Fibroblast of the conjunctiva (primary cell): Measurements from ENCODE around the gene ZNF501.

ENCODE experiments used
- DNase-seq: peaks from one replicate; pipeline ENCODE4 v3.0.0-alpha.2; 2010; ENCODE audit warnings: low read depth

ZNF501 gene

DNA sequence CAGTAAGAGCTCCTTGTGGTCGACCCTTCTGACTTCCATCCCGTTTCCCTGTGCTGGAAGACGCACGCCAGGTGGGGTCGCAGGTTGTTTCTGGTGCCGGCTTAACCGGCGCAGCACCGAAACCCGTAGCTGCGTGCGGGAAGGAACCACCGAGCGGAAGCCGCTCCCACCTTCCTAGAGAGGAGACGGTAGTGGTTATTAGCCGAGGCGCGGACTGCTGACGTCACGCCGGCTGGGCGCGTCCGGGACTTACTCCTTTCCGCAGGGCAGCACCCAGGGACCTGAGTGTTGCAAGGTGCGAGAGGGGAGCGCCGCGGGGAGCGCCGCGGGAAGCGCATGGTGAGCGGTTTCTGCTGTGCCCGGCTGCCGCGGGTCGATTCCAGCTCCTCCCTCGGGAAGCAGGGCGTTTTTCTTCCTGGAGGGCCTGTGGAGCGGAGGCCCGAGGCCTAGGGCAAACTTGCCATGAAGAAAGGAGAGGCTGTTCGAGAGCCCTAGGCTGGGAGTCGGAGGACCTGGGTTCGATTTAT lies at the start of gene ZNF501:
Gene ZNF501 (plus strand): TSS at position 252 of the 527 bp plus-strand sequence. CDS start 4,787 bp downstream, outside the sequence.
- DNase-seq, result peak; percentile 84

DNA sequence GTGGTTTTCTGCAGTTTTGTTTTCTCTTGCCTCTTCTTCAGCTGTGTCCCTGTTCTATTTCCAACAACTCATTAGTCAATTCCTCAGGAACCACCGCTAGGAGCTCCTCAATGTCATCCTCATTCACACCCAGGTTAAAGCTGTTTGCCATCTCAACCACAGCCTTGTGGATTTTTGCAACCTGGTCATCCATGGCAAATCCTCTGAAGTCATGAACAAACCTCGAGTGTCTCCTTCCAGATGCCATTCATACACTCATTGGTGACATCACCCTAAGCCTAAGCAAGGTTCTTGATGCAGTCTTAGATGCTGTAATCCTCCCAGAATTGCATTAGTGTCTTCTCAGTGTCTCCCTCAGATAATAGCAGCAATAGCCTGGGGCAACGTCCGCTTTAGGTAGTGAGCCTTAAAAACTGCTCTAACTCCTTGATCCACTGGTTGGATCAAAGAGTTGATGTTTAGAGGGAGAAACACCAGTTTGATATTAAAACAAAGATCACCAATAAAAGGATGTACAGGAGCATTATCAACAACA lies 48.4 kb upstream of the ZNF501 start:
- DNase-seq, result no peak

DNA sequence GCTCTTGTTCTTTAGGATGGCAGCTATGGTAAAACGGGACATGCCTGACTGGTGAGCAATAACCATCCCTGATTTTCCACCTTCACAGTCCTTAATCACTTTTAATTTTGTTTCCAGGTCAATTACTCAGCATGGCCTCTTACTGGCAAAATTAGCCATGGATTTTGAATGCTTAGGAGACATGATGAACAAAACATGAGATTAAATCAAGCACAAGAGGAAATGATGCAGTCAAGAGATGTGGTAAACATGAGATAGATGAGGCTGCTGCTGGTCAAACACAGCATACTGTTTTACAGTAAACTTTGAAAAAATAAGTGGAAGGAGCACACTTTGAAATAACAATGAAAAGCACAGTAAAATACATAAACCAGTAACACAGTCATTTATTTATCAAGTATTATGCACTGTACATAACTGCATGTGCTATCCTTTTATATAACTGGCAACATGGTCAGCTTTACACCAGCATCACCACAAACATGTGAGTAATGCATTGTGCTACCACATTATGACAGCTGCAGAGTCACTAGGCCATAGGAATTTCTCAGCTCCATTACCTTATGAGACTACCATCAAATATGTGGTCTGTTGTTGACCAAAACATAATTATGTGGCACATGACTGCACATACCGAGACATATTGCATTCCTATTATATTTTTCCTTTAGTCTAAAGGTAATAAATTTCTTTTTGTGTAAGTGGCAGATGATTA lies 47.1 kb upstream of the ZNF501 start:
- no peak for DNase-seq

DNA sequence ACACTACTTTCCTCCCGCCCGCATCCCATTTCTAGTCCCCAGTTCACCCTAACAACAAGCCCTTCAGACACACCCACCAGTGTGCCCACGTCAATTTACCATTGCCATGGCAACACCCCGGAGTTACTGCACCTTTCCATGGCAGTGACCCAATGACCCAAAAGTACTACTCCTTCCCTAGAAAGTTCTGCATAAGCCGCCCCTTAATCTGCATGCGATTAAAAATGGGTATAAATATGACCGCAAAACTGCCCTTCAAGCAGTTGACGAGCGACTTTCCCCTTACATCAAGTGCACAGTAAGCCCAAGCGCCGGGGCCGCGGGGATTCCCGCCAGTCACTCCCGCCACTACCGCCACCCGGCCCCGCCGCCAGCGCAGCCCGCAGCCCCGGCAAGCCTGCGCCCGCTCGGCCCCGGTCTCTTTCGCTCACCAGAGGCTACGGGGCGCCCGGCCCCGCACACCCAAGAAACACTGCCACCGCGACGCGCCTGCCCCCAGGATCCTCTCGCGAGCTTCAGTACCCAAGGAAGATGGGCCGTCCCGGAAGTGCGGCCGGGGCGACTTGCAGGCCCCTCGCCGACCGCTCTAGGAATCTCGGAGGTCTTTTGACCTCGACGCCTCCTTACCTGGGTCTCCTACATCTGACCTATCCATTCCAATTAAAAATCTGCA lies 44.2 kb upstream of the ZNF501 start:
- peak; percentile 47 for DNase-seq

DNA sequence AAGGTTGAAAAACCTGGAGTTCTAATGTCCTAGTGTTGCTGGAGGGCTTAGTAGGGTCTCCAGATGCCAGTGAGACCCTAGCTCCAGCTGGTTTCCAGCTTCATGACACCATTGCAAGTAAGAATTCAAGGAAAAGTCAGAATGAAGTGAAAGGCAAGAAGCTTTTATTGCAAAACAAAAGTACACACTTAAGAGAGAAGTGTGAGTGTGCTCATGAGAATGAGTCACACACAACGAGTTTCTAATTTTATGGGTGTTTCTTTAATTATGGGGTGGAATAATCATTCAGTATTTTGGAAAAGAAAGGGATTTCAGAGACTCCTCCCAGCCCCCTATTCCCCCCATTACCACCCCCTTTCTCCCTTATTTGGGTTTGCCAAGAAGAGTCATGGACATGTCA lies 41.5 kb upstream of the ZNF501 start:
- no peak for DNase-seq

DNA sequence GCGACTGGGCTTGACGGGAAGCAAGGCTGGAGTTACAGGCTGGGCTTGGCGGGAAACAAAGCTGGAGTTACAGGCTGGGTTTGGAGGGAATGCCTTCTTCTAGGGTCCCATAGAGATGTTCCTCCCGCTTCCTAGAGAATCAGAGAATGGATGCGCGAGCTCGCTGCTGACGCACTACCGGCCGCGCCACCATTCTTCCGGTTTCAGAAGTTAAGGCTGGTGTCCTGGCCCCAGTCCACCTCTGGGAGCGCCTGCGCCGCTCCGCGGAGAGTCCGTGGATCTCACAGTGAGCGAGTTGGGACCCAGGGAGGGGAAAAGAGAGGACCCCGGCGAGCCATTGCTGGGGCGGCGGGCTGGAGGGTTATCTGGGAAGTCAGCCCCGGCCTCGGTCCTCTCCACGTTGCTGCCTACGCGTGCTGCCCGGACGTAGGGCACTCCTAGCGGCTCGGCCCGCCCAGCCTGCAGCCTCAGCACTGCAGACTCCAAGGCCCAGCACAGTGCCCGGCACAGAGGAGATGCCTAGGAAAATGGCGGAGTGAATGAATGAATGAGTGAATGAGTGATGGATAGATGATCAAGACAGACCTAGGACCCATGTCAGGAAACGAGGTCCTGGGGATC lies 16.9 kb upstream of the ZNF501 start, which contains the start of gene ZNF502:
Gene ZNF502 (plus strand): TSS at position 206 of the 621 bp plus-strand sequence. CDS start 7,602 bp downstream, outside the sequence.
- DNase-seq, result peak; percentile 78

DNA sequence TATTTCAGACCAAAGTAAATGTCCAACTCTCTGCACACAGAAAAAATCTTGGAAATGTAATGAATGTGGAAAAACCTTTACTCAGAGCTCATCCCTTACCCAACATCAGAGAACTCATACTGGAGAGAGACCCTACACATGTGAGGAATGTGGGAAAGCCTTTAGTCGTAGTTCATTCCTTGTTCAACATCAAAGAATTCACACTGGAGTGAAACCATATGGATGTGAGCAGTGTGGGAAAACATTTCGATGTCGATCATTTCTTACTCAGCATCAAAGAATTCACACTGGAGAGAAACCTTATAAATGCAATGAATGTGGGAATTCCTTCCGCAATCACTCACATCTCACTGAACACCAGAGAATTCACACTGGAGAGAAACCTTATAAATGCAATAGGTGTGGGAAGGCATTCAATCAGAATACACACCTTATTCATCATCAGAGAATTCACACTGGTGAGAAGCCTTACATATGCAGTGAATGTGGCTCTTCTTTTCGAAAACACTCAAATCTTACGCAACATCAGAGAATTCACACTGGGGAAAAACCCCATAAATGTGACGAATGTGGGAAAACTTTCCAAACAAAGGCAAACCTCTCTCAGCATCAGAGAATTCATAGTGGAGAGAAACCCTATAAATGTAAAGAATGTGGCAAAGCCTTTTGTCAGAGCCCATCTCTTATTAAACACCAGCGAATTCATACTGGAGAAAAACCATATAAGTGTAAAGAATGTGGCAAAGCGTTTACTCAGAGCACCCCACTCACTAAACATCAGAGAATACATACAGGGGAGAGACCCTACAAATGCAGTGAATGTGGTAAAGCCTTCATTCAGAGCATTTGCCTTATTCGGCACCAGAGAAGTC lies 8.0 kb upstream of the ZNF501 start:
- no peak for DNase-seq

DNA sequence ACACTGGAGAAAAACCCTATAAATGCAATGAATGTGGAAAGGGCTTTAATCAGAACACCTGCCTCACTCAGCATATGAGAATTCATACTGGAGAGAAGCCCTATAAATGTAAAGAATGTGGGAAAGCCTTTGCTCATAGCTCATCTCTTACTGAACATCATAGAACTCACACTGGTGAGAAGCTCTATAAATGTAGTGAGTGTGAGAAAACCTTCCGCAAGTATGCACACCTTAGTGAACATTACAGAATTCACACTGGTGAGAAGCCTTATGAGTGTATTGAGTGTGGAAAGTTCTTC lies 7.4 kb upstream of the ZNF501 start:
- DNase-seq, result no peak

DNA sequence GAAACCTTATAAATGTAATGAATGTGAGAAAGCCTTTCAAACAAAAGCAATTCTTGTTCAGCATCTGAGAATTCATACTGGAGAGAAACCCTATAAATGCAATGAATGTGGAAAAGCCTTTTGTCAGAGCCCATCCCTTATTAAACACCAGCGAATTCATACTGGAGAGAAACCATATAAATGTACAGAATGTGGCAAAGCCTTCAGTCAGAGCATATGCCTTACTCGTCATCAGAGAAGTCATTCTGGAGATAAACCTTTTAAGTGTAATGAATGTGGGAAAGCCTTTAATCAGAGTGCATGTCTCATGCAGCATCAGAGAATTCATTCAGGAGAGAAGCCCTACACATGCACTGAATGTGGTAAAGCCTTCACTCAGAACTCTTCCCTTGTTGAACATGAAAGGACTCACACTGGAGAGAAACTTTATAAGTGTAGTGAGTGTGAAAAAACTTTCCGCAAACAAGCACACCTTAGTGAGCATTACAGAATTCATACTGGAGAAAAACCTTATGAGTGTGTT lies 5.3 kb downstream of the ZNF501 start:
- DNase-seq, result no peak

DNA sequence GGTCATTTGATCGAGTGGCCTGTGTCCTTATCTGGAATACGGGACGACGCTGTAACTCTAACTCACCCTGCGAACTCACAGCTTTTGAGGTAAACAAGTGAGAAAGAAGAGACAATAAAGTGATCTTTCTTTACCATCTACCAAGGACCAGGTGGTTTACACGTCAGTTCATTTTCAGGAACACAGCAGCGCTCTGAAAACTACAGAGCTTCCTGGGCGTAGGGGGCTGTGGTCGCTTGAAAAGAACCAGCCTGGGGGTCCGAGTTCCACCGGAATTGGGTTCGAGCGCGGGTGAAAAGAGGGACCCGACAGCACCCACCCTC lies 31.6 kb downstream of the ZNF501 start:
- no peak for DNase-seq

DNA sequence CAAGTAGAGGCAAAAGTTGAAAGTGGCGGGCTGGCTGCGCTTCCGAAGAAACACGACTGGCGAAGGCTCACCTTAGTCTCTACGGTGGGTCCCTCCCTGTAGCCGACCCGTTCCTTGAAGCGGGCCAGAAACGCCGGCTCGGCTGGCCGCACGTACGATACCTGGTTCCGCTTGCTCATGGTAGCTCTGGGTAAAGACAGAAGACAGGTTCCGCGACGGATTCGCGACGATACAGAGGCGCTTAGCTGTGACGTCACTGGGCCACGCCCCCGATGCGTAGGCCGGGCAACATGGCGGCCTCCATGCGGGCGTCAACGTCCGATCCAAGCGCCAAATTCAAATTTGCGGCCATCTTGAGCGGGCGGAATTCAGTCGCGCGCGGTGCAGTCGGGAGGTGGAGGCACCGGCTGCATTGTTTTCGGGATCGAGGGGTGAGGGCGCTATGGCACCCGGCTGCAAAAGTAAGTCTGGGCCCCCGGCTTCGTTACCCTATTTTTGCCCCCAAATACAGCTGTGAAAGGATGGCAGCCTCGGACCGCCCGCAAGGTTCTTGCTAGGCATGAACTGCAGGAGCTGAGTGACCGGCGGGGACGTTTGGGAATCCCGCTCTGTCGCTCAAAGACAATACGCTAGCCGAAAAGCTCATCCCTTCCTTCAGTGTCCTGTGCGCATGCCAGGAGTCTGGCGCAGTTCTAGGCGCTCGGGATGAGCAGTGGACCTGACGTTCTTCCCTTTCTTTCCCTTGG lies 32.2 kb downstream of the ZNF501 start, which contains the start of the genes KIAA1143 and KIF15:
Gene KIAA1143 (minus strand): TSS at position 196 of the 746 bp plus-strand sequence. CDS start 17 bp downstream, at position 179.
Gene KIF15 (plus strand): TSS at position 371 of the 746 bp plus-strand sequence. CDS start 72 bp downstream, at position 443.
- peak; percentile 94 for DNase-seq

DNA sequence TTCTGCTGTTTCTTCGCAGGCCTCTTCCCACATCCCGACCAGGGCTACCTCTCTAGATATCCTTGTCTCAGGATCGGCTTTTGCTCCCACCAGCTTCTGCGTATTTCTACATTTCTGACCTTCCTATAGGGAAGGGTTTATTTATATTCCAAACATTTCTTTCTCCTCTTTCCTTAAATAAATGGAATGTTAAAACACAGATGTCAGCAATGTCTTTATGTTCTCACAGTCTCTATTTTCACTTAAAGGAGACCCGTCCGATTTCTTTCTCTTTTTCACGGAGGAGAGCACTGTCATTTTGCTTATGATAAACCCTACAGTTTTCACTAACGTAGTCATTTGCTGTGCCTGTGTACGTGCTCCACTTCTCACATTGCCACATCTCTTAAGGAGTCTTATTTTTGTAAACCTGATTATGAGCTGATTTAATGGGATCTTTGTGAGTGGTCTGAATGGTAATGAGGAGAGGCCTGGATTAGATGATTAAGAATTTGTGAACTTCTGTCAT lies 32.8 kb downstream of the ZNF501 start:
- DNase-seq, result no peak

DNA sequence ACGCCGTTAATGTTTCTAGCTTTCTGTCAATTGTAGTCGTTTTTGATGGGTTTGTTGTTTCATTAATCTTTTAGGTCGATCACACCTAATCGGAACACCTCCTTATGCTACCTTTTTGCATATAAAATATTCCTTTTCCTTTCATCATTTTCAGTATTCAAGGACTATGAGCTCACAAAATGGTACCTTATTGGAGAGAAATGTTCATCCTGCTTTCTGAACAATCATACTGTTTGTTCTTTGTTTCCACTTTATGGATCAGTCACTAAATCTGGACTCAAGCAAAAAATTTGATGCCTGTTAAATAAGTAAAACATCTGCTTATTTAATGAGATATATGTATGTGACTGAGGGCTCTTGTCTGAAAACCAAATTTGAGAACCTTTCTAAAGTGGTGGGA lies 33.3 kb downstream of the ZNF501 start:
- no peak for DNase-seq

DNA sequence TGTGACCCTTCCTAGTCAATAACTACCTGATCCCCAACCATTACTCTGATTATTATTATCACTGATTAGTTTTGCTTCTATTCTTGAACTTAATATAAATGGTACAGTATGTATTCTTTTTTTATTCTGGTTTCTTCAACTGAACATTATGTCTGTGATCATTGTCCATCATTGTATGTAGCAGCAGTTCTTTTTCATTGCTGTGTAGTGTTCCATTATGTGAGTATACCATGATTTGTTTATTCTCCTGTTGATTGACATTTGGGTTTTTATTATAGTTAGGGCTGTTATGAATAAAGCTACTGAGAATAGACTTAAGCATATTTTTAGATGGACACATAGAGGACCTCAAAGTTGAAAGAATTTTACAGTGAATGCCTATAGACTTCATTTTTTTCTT lies 34.8 kb downstream of the ZNF501 start:
- DNase-seq, result no peak

DNA sequence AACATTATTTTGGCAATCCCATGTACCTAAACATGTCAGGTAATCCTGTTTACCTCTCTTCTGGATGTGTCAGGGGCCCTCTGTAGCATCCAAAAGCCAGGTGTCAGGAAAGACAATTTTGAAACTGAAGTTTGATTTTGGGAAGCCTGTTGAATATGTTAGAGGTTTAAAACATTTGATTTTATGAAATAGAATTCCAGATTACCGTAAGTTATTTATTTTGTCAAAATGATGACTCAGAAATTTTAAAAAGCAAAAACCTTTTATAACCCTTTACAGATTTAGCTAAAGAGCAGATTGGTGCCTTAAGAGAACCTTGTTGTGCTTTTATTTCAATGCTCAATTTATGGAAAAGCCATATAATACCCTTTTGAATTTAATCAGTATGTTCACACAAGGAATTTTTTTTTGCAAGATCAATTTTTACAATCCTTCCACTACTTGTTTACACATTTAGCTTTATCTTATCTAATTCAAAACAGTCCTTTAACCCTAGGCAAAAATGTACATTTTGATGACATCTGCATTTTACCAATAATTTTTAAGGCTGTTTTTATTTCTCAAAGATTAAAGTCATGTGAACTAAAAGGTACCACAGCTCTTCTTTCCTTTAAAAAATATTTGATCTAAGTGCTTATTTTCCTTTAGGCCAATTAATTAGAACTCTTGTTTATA lies 42.1 kb downstream of the ZNF501 start:
- DNase-seq, result no peak

DNA sequence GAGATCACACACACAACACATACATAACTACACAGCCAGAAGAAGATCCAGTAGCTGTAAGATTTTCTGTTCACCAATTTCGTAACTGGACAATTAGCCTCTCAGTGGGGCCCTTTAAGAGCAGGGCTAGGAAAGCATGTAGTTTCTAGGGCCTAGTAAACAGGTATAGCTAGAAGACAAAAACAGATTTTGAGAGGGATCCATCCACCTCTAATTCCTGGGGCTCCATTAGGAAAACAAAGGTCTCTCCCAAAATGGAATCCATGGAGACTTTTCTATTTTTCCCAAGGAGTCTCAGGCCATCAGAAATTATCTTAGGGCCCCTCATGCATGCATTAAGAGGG lies 42.6 kb downstream of the ZNF501 start:
- no peak for DNase-seq

DNA sequence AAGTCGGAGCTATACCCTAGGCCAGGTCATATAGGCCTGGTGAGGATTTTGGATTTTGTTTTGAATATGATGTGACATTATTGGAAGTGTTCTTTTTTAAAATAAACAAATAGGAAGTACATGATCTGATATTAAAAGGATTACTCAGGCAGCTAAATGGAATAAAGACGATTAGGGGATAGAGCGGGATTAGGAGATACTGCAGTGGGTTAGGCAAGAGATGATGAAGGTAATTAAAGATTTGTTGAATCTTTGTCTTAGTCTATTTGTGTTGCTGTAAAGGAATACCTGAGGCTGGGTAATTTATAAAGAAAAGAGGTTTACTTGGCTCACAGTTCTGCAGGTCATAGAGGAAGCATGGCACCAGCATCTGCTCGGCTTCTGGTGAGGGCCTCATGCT lies 53.5 kb downstream of the ZNF501 start:
- DNase-seq, result no peak
